GM18502 (cell line): ENCODE measurements around the gene LSMEM2.
A peak's percentile ranks its signal among the peaks of the same experiment; 100 is the strongest.
"Not testable (repeated sequence)": the region's sequence is repeated elsewhere in the genome, so short reads cannot be mapped to it uniquely, and the experiment has no call there.

ENCODE experiments used
- ATAC-seq: cut with Tn5 transposase; IDR thresholded peaks from one replicate; pipeline ENCODE4 v1.9.1; 2021; ENCODE audit warnings: mild to moderate bottlenecking; ENCODE audit not compliant: unreplicated experiment, poor library complexity

The LSMEM2 gene

GRCh38 chr3:50295553-50296431 is 16.9 kb downstream of the LSMEM2 start:
- ATAC-seq = no peak

GRCh38 chr3:50296721-50297383 is 18.0 kb downstream of the LSMEM2 start:
- ATAC-seq = no peak

- no peak for ATAC-seq
These were observed 18.5 kb downstream of the LSMEM2 start for GRCh38 chr3:50297384-50297775.

- ATAC-seq = no peak
These were observed 19.2 kb downstream of the LSMEM2 start for GRCh38 chr3:50297896-50298725.

GRCh38 chr3:50298836-50299637 is 20.1 kb downstream of the LSMEM2 start, which contains the start of the genes HYAL3 and NAA80:
Gene HYAL3 (minus strand): TSS chr3:50299405. CDS start chr3:50295602, 3,803 bp downstream.
Gene NAA80 (minus strand): TSS chr3:50299405. CDS start chr3:50297463, 1,942 bp downstream.
- peak; percentile 82 for ATAC-seq

- no peak for ATAC-seq
These were observed 20.7 kb downstream of the LSMEM2 start for GRCh38 chr3:50299638-50299928.

GRCh38 chr3:50299929-50300680 is 21.2 kb downstream of the LSMEM2 start:
- ATAC-seq = no peak

GRCh38 chr3:50300681-50301254 is 21.9 kb downstream of the LSMEM2 start:
- ATAC-seq = no peak

GRCh38 chr3:50302095-50303012 is 23.5 kb downstream of the LSMEM2 start:
- no peak for ATAC-seq

GRCh38 chr3:50303013-50303815 is 24.3 kb downstream of the LSMEM2 start, which contains the start of gene HYAL1:
Gene HYAL1 (minus strand): TSS chr3:50303574. CDS start chr3:50302956, 618 bp downstream.
- no peak for ATAC-seq

- no peak for ATAC-seq
These were observed 25.7 kb downstream of the LSMEM2 start for GRCh38 chr3:50304601-50305000.

GRCh38 chr3:50312041-50312440 is 33.2 kb downstream of the LSMEM2 start:
- ATAC-seq = not testable (repeated sequence)

- no peak for ATAC-seq
These were observed 35.5 kb downstream of the LSMEM2 start for GRCh38 chr3:50314342-50314741.

- ATAC-seq = no peak
These were observed 35.9 kb downstream of the LSMEM2 start for GRCh38 chr3:50314816-50315215.

GRCh38 chr3:50316657-50317242 is 37.9 kb downstream of the LSMEM2 start:
- no peak for ATAC-seq

GRCh38 chr3:50317300-50317699 is 38.4 kb downstream of the LSMEM2 start:
- ATAC-seq = no peak

- ATAC-seq = no peak
These were observed 39.3 kb downstream of the LSMEM2 start for GRCh38 chr3:50318163-50318562.
